Mesendoderm (in vitro differentiated cells): ENCODE measurements around the gene CRIM1.

Experiments
- DNase-seq: peaks from one replicate; pipeline ENCODE4 v3.0.0; 2013
- H2AK5ac ChIP-seq: 2 replicates; pipeline ENCODE4 v1.6.1; 2013; ENCODE audit warnings: low read length, inconsistent platforms
- H2BK120ac ChIP-seq: 2 replicates; pipeline ENCODE4 v1.6.1; 2013; ENCODE audit warnings: low read depth, mild to moderate bottlenecking, low read length, moderate library complexity, mixed read lengths
- H2BK15ac ChIP-seq: replicated peaks from 2 replicates; pipeline ENCODE4 v1.6.1; 2013; ENCODE audit warnings: low read depth, mild to moderate bottlenecking, moderate library complexity
- H2BK5ac ChIP-seq: 2 replicates; pipeline ENCODE4 v1.6.1; 2013; ENCODE audit warnings: low read length, inconsistent platforms
- H3K18ac ChIP-seq: 2 replicates; pipeline ENCODE4 v1.6.1; 2013; ENCODE audit warnings: mild to moderate bottlenecking, low read length, mixed read lengths
- H3K23ac ChIP-seq: one replicate; pipeline ENCODE4 v1.6.1; 2013; ENCODE audit warnings: low read length
- H3K27ac ChIP-seq: 2 replicates; pipeline ENCODE4 v1.5.1; 2013; ENCODE audit warnings: low read depth, mild to moderate bottlenecking, inconsistent platforms, low read length, moderate library complexity
- H3K27me3 ChIP-seq: 2 replicates; pipeline ENCODE4 v1.6.1; 2013; ENCODE audit warnings: low read length, control low read depth, mild to moderate bottlenecking, inconsistent platforms; ENCODE audit not compliant: insufficient read depth, poor library complexity
- H3K36me3 ChIP-seq: 2 replicates; pipeline ENCODE4 v1.6.1; 2013; ENCODE audit warnings: low read length, inconsistent platforms; ENCODE audit not compliant: control insufficient read depth, insufficient read depth
- H3K4ac ChIP-seq: one replicate; pipeline ENCODE4 v1.6.1; 2013; ENCODE audit warnings: low read depth, mild to moderate bottlenecking, low read length, moderate library complexity
- H3K4me1 ChIP-seq: 2 replicates; pipeline ENCODE4 v1.6.1; 2013; ENCODE audit warnings: low read depth, low read length, inconsistent platforms; ENCODE audit not compliant: control insufficient read depth
- H3K4me2 ChIP-seq: 2 replicates; pipeline ENCODE4 v1.6.1; 2013; ENCODE audit warnings: low read length
- H3K4me3 ChIP-seq: 2 replicates; pipeline ENCODE4 v1.5.1; 2013; ENCODE audit warnings: mild to moderate bottlenecking, low read length
- H3K56ac ChIP-seq: one replicate; pipeline ENCODE4 v1.6.1; 2013; ENCODE audit warnings: low read length
- H3K79me1 ChIP-seq: 2 replicates; pipeline ENCODE4 v1.6.1; 2013; ENCODE audit warnings: low read length, inconsistent platforms
- H3K79me2 ChIP-seq: 2 replicates; pipeline ENCODE4 v1.6.1; 2013; ENCODE audit warnings: mild to moderate bottlenecking, low read length; ENCODE audit not compliant: control insufficient read depth, insufficient read depth
- H3K9ac ChIP-seq: 2 replicates; pipeline ENCODE4 v1.6.1; 2013; ENCODE audit warnings: low read length, inconsistent platforms
- H4K5ac ChIP-seq: one replicate; pipeline ENCODE4 v1.6.1; 2013; ENCODE audit warnings: low read length
- H4K8ac ChIP-seq: one replicate; pipeline ENCODE4 v1.6.1; 2013; ENCODE audit warnings: low read depth, mild to moderate bottlenecking, control low read depth, low read length, moderate library complexity
- WGBS: extraction: QIAGEN DNeasy Blood & Tissue Kit; methylation state at CpG from one replicate; pipeline ENCODE4 v1.1.7; 2013; ENCODE audit warnings: low lambda C conversion rate, missing lambda C conversion rate; ENCODE audit not compliant: insufficient coverage; ENCODE audit errors: extremely low coverage; 5-methylcytosine and 5-hydroxymethylcytosine counted together

The CRIM1 gene

DNA sequence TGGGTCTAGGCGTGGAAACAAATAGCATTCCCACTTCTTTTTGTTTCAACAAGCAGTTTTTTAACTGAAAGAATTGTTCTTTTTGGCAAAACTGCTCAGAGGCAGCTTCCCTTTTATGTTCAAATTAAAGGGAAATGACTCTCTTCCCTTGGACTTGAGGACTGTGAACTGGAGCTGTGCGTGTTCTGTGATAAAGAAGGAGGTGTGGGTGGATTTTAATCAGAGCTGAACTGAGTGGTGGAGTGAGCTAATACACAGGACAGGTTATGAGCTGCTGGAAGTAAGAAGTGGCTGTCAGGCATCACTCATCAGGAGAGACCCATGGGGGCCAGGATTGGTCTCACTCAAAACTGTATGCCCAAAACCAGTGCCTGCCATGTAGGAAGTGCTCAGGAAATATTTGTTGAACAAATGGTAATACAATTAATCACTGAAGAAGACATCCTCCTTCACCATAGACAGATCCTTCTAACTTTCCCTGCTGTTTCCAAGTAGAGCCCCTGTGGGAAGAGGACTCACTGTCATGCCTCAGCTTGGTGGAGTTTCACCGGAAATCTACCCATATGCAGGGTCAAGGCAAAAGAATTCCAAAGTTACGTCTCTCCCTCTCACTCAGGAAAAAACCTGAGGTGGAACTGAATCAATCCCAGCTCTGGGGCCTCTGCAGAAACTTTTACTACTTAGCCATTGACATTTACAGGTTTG lies 186.5 kb downstream of the CRIM1 start:
- H3K27me3 ChIP-seq, result no peaks in the 10 kb centered on the region
- no peak overlapping the region for H4K5ac ChIP-seq
- no peak overlapping the region for H4K8ac ChIP-seq
- H3K9ac ChIP-seq, result no peak overlapping the region
- H2BK120ac ChIP-seq, result no peak overlapping the region
- H3K4ac ChIP-seq, result no peak overlapping the region
- no peak overlapping the region for H3K18ac ChIP-seq
- H3K4me3 ChIP-seq, result no peak overlapping the region
- no peak overlapping the region for H2AK5ac ChIP-seq
- no peaks in the 10 kb centered on the region for H3K79me2 ChIP-seq
- no peak for DNase-seq
- H3K56ac ChIP-seq, result no peak overlapping the region
- no peaks in the 10 kb centered on the region for H3K4me1 ChIP-seq
- no peak overlapping the region for H3K4me2 ChIP-seq
- H3K79me1 ChIP-seq, result no peaks in the 10 kb centered on the region
- H3K36me3 ChIP-seq, result no peaks in the 10 kb centered on the region
- H3K27ac ChIP-seq, result no peak overlapping the region
- no peak overlapping the region for H2BK15ac ChIP-seq
- no peak overlapping the region for H2BK5ac ChIP-seq
- H3K23ac ChIP-seq, result no peak overlapping the region
- WGBS, result no CpG with 5 or more reads among the region's 4 CpGs

- Histone ChIP-seq H3K4me2 (no peak overlapping the region), H3K79me1 (no peaks in the 10 kb centered on the region), H3K79me2 (no peaks in the 10 kb centered on the region), H2AK5ac (no peak overlapping the region), H3K4me1 (no peaks in the 10 kb centered on the region), H2BK15ac (no peak overlapping the region), H3K23ac (no peak overlapping the region), H2BK120ac (no peak overlapping the region), H3K27ac (no peak overlapping the region), H3K4ac (no peak overlapping the region), H4K5ac (no peak overlapping the region), H3K27me3 (no peaks in the 10 kb centered on the region), H3K36me3 (no peaks in the 10 kb centered on the region), H3K56ac (no peak overlapping the region), H4K8ac (no peak overlapping the region), H2BK5ac (no peak overlapping the region), H3K4me3 (no peak overlapping the region), H3K9ac (no peak overlapping the region), H3K18ac (no peak overlapping the region)
- no CpG with 5 or more reads among the region's 6 CpGs for WGBS
- DNase-seq, result no peak
Observed at GRCh38 chr2:36544638-36545338, 189.2 kb downstream of the CRIM1 start.

GRCh38 chr2:36545871-36546416 lies 190.4 kb downstream of the CRIM1 start:
- Histone ChIP-seq H3K4ac (no peak overlapping the region), H3K36me3 (no peaks in the 10 kb centered on the region), H3K4me3 (no peak overlapping the region), H4K5ac (no peak overlapping the region), H4K8ac (no peak overlapping the region), H3K9ac (no peak overlapping the region), H3K27me3 (no peaks in the 10 kb centered on the region), H3K79me2 (no peaks in the 10 kb centered on the region), H3K18ac (no peak overlapping the region), H2BK5ac (no peak overlapping the region), H3K4me2 (no peak overlapping the region), H2AK5ac (no peak overlapping the region), H3K27ac (no peak overlapping the region), H3K79me1 (no peaks in the 10 kb centered on the region), H2BK15ac (no peak overlapping the region), H3K4me1 (no peaks in the 10 kb centered on the region), H2BK120ac (no peak overlapping the region), H3K56ac (no peak overlapping the region), H3K23ac (no peak overlapping the region)
- no peak for DNase-seq
- no CpG with 5 or more reads among the region's 1 CpG for WGBS

DNA sequence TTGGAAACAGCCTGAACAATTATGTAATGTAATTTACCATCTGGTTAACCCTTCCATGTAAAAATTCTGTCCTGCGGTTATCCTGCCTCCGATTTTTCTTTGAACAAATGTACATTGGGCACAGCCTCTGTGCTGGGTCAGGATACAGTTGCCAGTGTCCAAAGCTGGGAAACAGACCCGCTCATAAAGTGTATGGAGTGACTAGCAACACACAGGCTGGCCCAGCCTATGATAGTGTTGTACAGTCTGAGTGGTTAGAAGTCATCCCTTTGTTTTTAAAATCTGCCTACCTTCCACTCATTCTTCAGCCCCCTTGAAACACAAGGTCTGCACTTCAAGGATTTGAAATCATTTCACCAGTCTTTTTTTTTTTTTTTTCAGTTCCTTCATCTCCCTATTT lies 192.3 kb downstream of the CRIM1 start:
- no peak overlapping the region for H4K5ac ChIP-seq
- H4K8ac ChIP-seq, result no peak overlapping the region
- H3K9ac ChIP-seq, result no peak overlapping the region
- WGBS, result no CpG with 5 or more reads among the region's 3 CpGs
- H3K23ac ChIP-seq, result no peak overlapping the region
- H3K79me2 ChIP-seq, result no peaks in the 10 kb centered on the region
- DNase-seq, result no peak
- H3K4ac ChIP-seq, result no peak overlapping the region
- no peak overlapping the region for H2AK5ac ChIP-seq
- no peak overlapping the region for H3K4me2 ChIP-seq
- no peak overlapping the region for H2BK15ac ChIP-seq
- H3K18ac ChIP-seq, result no peak overlapping the region
- H3K79me1 ChIP-seq, result no peaks in the 10 kb centered on the region
- no peak overlapping the region for H2BK120ac ChIP-seq
- H2BK5ac ChIP-seq, result no peak overlapping the region
- H3K36me3 ChIP-seq, result no peaks in the 10 kb centered on the region
- no peak overlapping the region for H3K27ac ChIP-seq
- H3K27me3 ChIP-seq, result no peaks in the 10 kb centered on the region
- no peak overlapping the region for H3K56ac ChIP-seq
- no peaks in the 10 kb centered on the region for H3K4me1 ChIP-seq
- H3K4me3 ChIP-seq, result no peak overlapping the region

DNA sequence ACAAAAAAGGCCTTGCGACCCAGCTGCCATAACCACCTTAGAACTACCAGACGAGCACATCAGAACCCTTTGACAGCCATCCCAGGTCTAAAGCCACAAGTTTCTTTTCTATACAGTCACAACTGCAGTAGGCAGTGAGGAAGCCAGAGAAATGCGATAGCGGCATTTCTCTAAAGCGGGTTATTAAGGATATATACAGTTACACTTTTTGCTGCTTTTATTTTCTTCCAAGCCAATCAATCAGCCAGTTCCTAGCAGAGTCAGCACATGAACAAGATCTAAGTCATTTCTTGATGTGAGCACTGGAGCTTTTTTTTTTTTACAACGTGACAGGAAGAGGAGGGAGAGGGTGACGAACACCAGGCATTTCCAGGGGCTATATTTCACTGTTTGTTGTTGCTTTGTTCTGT lies 193.6 kb downstream of the CRIM1 start:
- H3K79me2 ChIP-seq, result no peaks in the 10 kb centered on the region
- H3K4me1 ChIP-seq, result no peaks in the 10 kb centered on the region
- H3K27me3 ChIP-seq, result no peaks in the 10 kb centered on the region
- H3K56ac ChIP-seq, result no peak overlapping the region
- no CpG with 5 or more reads among the region's 7 CpGs for whole genome bisulfite sequencing
- no peak overlapping the region for H4K5ac ChIP-seq
- H2BK120ac ChIP-seq, result no peak overlapping the region
- no peak overlapping the region for H2AK5ac ChIP-seq
- no peak overlapping the region for H3K18ac ChIP-seq
- H3K36me3 ChIP-seq, result no peaks in the 10 kb centered on the region
- no peaks in the 10 kb centered on the region for H3K79me1 ChIP-seq
- no peak for DNase-seq
- H2BK15ac ChIP-seq, result no peak overlapping the region
- H3K4ac ChIP-seq, result no peak overlapping the region
- H4K8ac ChIP-seq, result no peak overlapping the region
- no peak overlapping the region for H3K4me2 ChIP-seq
- no peak overlapping the region for H3K4me3 ChIP-seq
- no peak overlapping the region for H3K9ac ChIP-seq
- H3K27ac ChIP-seq, result no peak overlapping the region
- no peak overlapping the region for H2BK5ac ChIP-seq
- H3K23ac ChIP-seq, result no peak overlapping the region
